Tibial nerve (tissue), 4 donors: ENCODE results near the gene CANX.

Source experiments
- CTCF ChIP-seq, 5 experiments: fragments of 200-600 bp in 3 of 5; fragments of 450-650 bp in 2 of 5; sonication (generic) in 3 of 5; IDR thresholded peaks; one replicate each; pipeline ENCODE4 v1.5.1; 2016 to 2019; ENCODE audit warnings: antibody characterized with exemption in 5 of 5, mild to moderate bottlenecking in 3 of 5, moderate library complexity in 2 of 5
- EP300 ChIP-seq, 2 donors: sonication (generic); formaldehyde crosslinking; IDR thresholded peaks; one replicate each; pipeline ENCODE4 v1.6.1; 2017; ENCODE audit warnings: antibody characterized with exemption in 2 of 2, mild to moderate bottlenecking in 1 of 2

GRCh38 chr5:179762781-179763176 is 64.0 kb downstream of the CANX start:
- TF ChIP-seq CTCF (IDR thresholded peaks at IDR 0.05) (no peak), EP300 (IDR thresholded peaks at IDR 0.05) (no peak)
